ENCODE measurements around the gene MED22. TPM values are rescaled to one million over a fixed set of nuclear protein-coding genes. Genes with fewer than 3 reads are reported as not detected.

MED22 gene
- total RNA-seq, 3 donors from 2014 or later (not counting 1 experiment from before 2014, with no cell fraction given): 23.8 to 37.0 (median 28.1) TPM

GRCh38 chr9:133371261-133371711 is 23.4 kb upstream of the MED22 start:
- 16% methylated on average over 12 of the region's 12 CpGs for WGBS (ENCODE audit: insufficient coverage)
- Histone ChIP-seq H3K36me3 (ENCODE audit: control insufficient read depth, insufficient read depth, low read length) (peaks cover 25% of the 10 kb centered on the region), H3K4me3 (ENCODE audit: low read length) (peak overlapping the region; percentile 1), H3K4me1 (ENCODE audit: control insufficient read depth, insufficient read depth, low read length) (peaks cover 81% of the 10 kb centered on the region), H3K27me3 (ENCODE audit: control insufficient read depth, insufficient read depth, low read length) (no peaks in the 10 kb centered on the region), H3K9me3 (ENCODE audit: control insufficient read depth, insufficient read depth, low read length) (no peaks in the 10 kb centered on the region), H3K27ac (ENCODE audit: low read length) (peak overlapping the region; percentile 89)
- Mint-ChIP-seq H3K36me3 (no peaks in the 10 kb centered on the region), H3K4me1 (peaks cover 68 to 73% of the 10 kb centered on the region in 2 donors), H3K27ac (peak overlapping the region; percentile 90 to 96), H3K27me3 (ENCODE audit: low read depth in 2 of 2) (no peaks in the 10 kb centered on the region), H3K9me3 (no peaks in the 10 kb centered on the region), H3K4me3 (peak overlapping the region; percentile 85)
- peak; percentile 34 to 86 for DNase-seq
- peak; percentile 29 to 36 (median 30) for ATAC-seq
- intact Hi-C loops (cut with micrococcal nuclease): loop anchor here (2.0 to 10.0 kb wide), 2 partner anchors 14 to 186 kb away; partner anchors contain the start of genes SURF1 and SURF2
- TF ChIP-seq CTCF (IDR thresholded peaks at IDR 0.05): no peak

- H3K4me1 Mint-ChIP-seq: peaks cover 68 to 73% of the 10 kb centered on the region in 2 donors
- ATAC-seq (peak; percentile 45 to 73 (median 58)), DNase-seq (peak in 1 of 2 donors; percentile 83)
- TF ChIP-seq CTCF (IDR thresholded peaks at IDR 0.05): no peak
- Histone ChIP-seq H3K27ac (ENCODE audit: low read length) (peak overlapping the region; percentile 89), H3K36me3 (ENCODE audit: control insufficient read depth, insufficient read depth, low read length) (peaks cover 31% of the 10 kb centered on the region), H3K4me3 (ENCODE audit: low read length) (no peak overlapping the region), H3K4me1 (ENCODE audit: control insufficient read depth, insufficient read depth, low read length) (peaks cover 81% of the 10 kb centered on the region), H3K27me3 (ENCODE audit: control insufficient read depth, insufficient read depth, low read length) (no peaks in the 10 kb centered on the region), H3K9me3 (ENCODE audit: control insufficient read depth, insufficient read depth, low read length) (no peaks in the 10 kb centered on the region)
- no peaks in the 10 kb centered on the region for H3K9me3 Mint-ChIP-seq
- intact Hi-C loops (cut with micrococcal nuclease): loop anchor here (2.0 to 10.0 kb wide), 2 partner anchors 14 to 186 kb away; partner anchors contain the start of genes SURF1 and SURF2
- H3K27me3 Mint-ChIP-seq (ENCODE audit: low read depth in 2 of 2): no peaks in the 10 kb centered on the region
- H3K4me3 Mint-ChIP-seq: peak overlapping the region; percentile 85
- H3K27ac Mint-ChIP-seq: peak overlapping the region; percentile 90 to 96
- WGBS (ENCODE audit: insufficient coverage): 31% methylated on average over 8 of the region's 9 CpGs
- no peaks in the 10 kb centered on the region for H3K36me3 Mint-ChIP-seq
Measured at GRCh38 chr9:133370685-133371084, 22.8 kb upstream of the MED22 start.

GRCh38 chr9:133369933-133370332 is 22.0 kb upstream of the MED22 start:
- intact Hi-C loops (cut with micrococcal nuclease): loop anchor here (2.0 to 10.0 kb wide), 2 partner anchors 13 to 185 kb away; partner anchors contain the start of genes SURF1 and SURF2
- Mint-ChIP-seq H3K27ac (peak overlapping the region; percentile 90 to 96), H3K4me1 (peaks cover 65 to 69% of the 10 kb centered on the region in 2 donors), H3K4me3 (peak overlapping the region; percentile 85), H3K36me3 (no peaks in the 10 kb centered on the region), H3K27me3 (ENCODE audit: low read depth in 2 of 2) (no peaks in the 10 kb centered on the region), H3K9me3 (no peaks in the 10 kb centered on the region)
- Histone ChIP-seq H3K27me3 (ENCODE audit: control insufficient read depth, insufficient read depth, low read length) (no peaks in the 10 kb centered on the region), H3K27ac (ENCODE audit: low read length) (peak overlapping the region; percentile 89), H3K9me3 (ENCODE audit: control insufficient read depth, insufficient read depth, low read length) (no peaks in the 10 kb centered on the region), H3K4me1 (ENCODE audit: control insufficient read depth, insufficient read depth, low read length) (peaks cover 77% of the 10 kb centered on the region), H3K36me3 (ENCODE audit: control insufficient read depth, insufficient read depth, low read length) (peaks cover 38% of the 10 kb centered on the region), H3K4me3 (ENCODE audit: low read length) (no peak overlapping the region)
- DNase-seq (peak in 1 of 2 donors; percentile 59), ATAC-seq (no peak)
- TF ChIP-seq CTCF (IDR thresholded peaks at IDR 0.05): no peak
- WGBS (ENCODE audit: insufficient coverage): 77% methylated on average over 7 of the region's 7 CpGs

- DNase-seq (no peak), ATAC-seq (no peak)
- Mint-ChIP-seq H3K27ac (peak overlapping the region; percentile 90 to 96), H3K36me3 (no peaks in the 10 kb centered on the region), H3K4me3 (peak overlapping the region; percentile 52), H3K9me3 (no peaks in the 10 kb centered on the region), H3K4me1 (peaks cover 60 to 64% of the 10 kb centered on the region in 2 donors), H3K27me3 (ENCODE audit: low read depth in 2 of 2) (no peaks in the 10 kb centered on the region)
- 71% methylated on average over 6 of the region's 6 CpGs for WGBS (ENCODE audit: insufficient coverage)
- H3K4me3 ChIP-seq (ENCODE audit: low read length): no peak overlapping the region
- TF ChIP-seq CTCF (IDR thresholded peaks at IDR 0.05): no peak
- peaks cover 72% of the 10 kb centered on the region for H3K4me1 ChIP-seq (ENCODE audit: control insufficient read depth, insufficient read depth, low read length)
- intact Hi-C loops (cut with micrococcal nuclease): no loop called here
- no peaks in the 10 kb centered on the region for H3K9me3 ChIP-seq (ENCODE audit: control insufficient read depth, insufficient read depth, low read length)
- no peaks in the 10 kb centered on the region for H3K27me3 ChIP-seq (ENCODE audit: control insufficient read depth, insufficient read depth, low read length)
- peaks cover 41% of the 10 kb centered on the region for H3K36me3 ChIP-seq (ENCODE audit: control insufficient read depth, insufficient read depth, low read length)
- H3K27ac ChIP-seq (ENCODE audit: low read length): peak overlapping the region; percentile 89
Measured at GRCh38 chr9:133369422-133369821, 21.5 kb upstream of the MED22 start.

Measured in natural killer cell (primary cell).